SK-N-SH (cell line): ENCODE measurements around the gene CLIP3. TPM values are rescaled to one million over a fixed set of nuclear protein-coding genes. Genes with fewer than 3 reads are reported as not detected.

Experiments used
- CTCF ChIA-PET: fragments of 300-600, 350-600 bp; formaldehyde crosslinking; extraction: SDS; loops from one replicate; lab custom pipeline; 2021; lab: Yijun Ruan, JAX
- POLR2A ChIA-PET: fragments of 350-600 bp; sonication (Branson Sonifier 250); formaldehyde crosslinking; extraction: SDS; loops from one replicate; lab custom pipeline; 2020; ENCODE audit warnings: antibody characterized with exemption, inconsistent platforms; lab: Yijun Ruan, JAX
- DNase-seq: peaks from one replicate; pipeline ENCODE4 v3.0.0; 2012
- H2AFZ ChIP-seq: fragments of 200-600 bp; sonication (generic); 2 replicates; pipeline ENCODE4 v1.8.1; 2016; ENCODE audit warnings: antibody characterized with exemption, mild to moderate bottlenecking, low read depth
- H3F3A ChIP-seq: fragments of 200-600 bp; sonication (generic); replicated peaks from 2 replicates; pipeline ENCODE3; 2016; ENCODE audit warnings: antibody characterized with exemption, mild to moderate bottlenecking; ENCODE audit not compliant: insufficient read depth
- H3K27ac ChIP-seq, 2 experiments: fragments of 200-500 bp in 1 of 2; fragments of 200-600 bp in 1 of 2; sonication (Bioruptor generic) in 1 of 2; sonication (generic), shearing (Covaris generic) in 1 of 2; 2 replicates each; pipeline versions ENCODE4 v1.5.1 to v1.6.1; 2014 to 2016; ENCODE audit warnings: low read depth in 2 of 2, inconsistent platforms in 1 of 2, low read length in 1 of 2, mild to moderate bottlenecking in 1 of 2, mixed read lengths in 1 of 2
- H3K27me3 ChIP-seq: fragments of 200-600 bp; sonication (generic), shearing (Covaris generic); 2 replicates; pipeline ENCODE4 v1.6.1; 2016; ENCODE audit warnings: mixed run types; ENCODE audit not compliant: insufficient read depth
- H3K36me3 ChIP-seq, 2 experiments: fragments of 200-500 bp in 1 of 2; fragments of 200-600 bp in 1 of 2; sonication (Bioruptor generic) in 1 of 2; sonication (generic) in 1 of 2; replicated peaks in 1 of 2; 2 replicates each; pipeline versions ENCODE3 to v1.5.1; 2014 to 2016; ENCODE audit warnings: low read length in 1 of 2, mild to moderate bottlenecking in 1 of 2; ENCODE audit not compliant: insufficient read depth in 2 of 2, control insufficient read depth in 1 of 2
- H3K4me1 ChIP-seq, 2 experiments: fragments of 200-500 bp in 1 of 2; fragments of 200-600 bp in 1 of 2; sonication (Bioruptor generic) in 1 of 2; sonication (generic), shearing (Covaris generic) in 1 of 2; 2 replicates each; pipeline versions ENCODE4 v1.5.1 to v1.6.1; 2014 to 2016; ENCODE audit warnings: low read depth in 1 of 2, low read length in 1 of 2, mixed run types in 1 of 2; ENCODE audit not compliant: insufficient read depth in 2 of 2, control insufficient read depth in 1 of 2
- H3K4me2 ChIP-seq: fragments of 200-600 bp; sonication (generic), shearing (Covaris generic); 2 replicates; pipeline ENCODE4 v1.6.1; 2017; ENCODE audit warnings: mixed run types
- H3K4me3 ChIP-seq, 2 experiments: fragments of 200-500 bp in 1 of 2; fragments of 200-600 bp in 1 of 2; sonication (Bioruptor generic) in 1 of 2; sonication (generic), shearing (Covaris generic) in 1 of 2; 2 replicates each; pipeline versions ENCODE4 v1.5.1 to v1.8.1; 2014 to 2016; ENCODE audit warnings: low read depth in 2 of 2, inconsistent platforms in 1 of 2, low read length in 1 of 2, mild to moderate bottlenecking in 1 of 2, mixed read lengths in 1 of 2, moderate library complexity in 1 of 2
- H3K79me2 ChIP-seq: fragments of 200-600 bp; sonication (generic); 2 replicates; pipeline ENCODE4 v1.8.1; 2017; ENCODE audit warnings: mild to moderate bottlenecking; ENCODE audit not compliant: insufficient read depth
- H3K9ac ChIP-seq: fragments of 200-600 bp; sonication (generic); 2 replicates; pipeline ENCODE4 v1.6.1; 2017; ENCODE audit warnings: mixed run types
- H3K9me2 ChIP-seq: fragments of 200-600 bp; sonication (generic); 2 replicates; pipeline ENCODE4 v1.6.1; 2017; ENCODE audit warnings: mixed run types
- H3K9me3 ChIP-seq: fragments of 200-600 bp; sonication (generic); 2 replicates; pipeline ENCODE4 v1.6.1; 2017; ENCODE audit warnings: mixed run types, mild to moderate bottlenecking, moderate library complexity
- H4K20me1 ChIP-seq: fragments of 200-600 bp; sonication (generic); 2 replicates; pipeline ENCODE4 v1.6.1; 2017; ENCODE audit warnings: mild to moderate bottlenecking, mixed run types; ENCODE audit not compliant: insufficient read depth
- CHD2 ChIP-seq: fragments of 150-350 bp; IDR thresholded peaks from 2 replicates; pipeline ENCODE4 v1.6.1; 2018; ENCODE audit warnings: low read length; ENCODE audit not compliant: partially characterized antibody
- ELF1 ChIP-seq: IDR thresholded peaks from 2 replicates; pipeline ENCODE4 v1.4.0; 2012
- EP300 ChIP-seq, 2 experiments: IDR thresholded peaks; 2 replicates each; pipeline versions ENCODE4 v1.4.0 to v1.6.1; 2012; ENCODE audit warnings: borderline replicate concordance in 1 of 2, low read depth in 1 of 2, low read length in 1 of 2
- FOSL2 ChIP-seq: IDR thresholded peaks from 2 replicates; pipeline ENCODE4 v1.4.0; 2012; ENCODE audit warnings: low read depth, mild to moderate bottlenecking, moderate library complexity, borderline replicate concordance
- MEF2A ChIP-seq: IDR thresholded peaks from 2 replicates; pipeline ENCODE4 v1.4.0; 2012; ENCODE audit warnings: low read depth, borderline replicate concordance
- MXI1 ChIP-seq: IDR thresholded peaks from 2 replicates; pipeline ENCODE4 v1.6.1; 2012; ENCODE audit warnings: mild to moderate bottlenecking, low read depth, low read length, improper control_type of control experiment
- POLR2AphosphoS5 ChIP-seq: IDR thresholded peaks from 2 replicates; pipeline ENCODE4 v1.6.1; 2012; ENCODE audit warnings: low read depth, low read length
- RAD21 ChIP-seq: IDR thresholded peaks from 2 replicates; pipeline ENCODE4 v1.6.1; 2012; ENCODE audit warnings: mild to moderate bottlenecking, low read length
- RXRA ChIP-seq: IDR thresholded peaks from 2 replicates; pipeline ENCODE4 v1.4.0; 2012; ENCODE audit warnings: low read depth, mild to moderate bottlenecking, borderline replicate concordance
- SMC3 ChIP-seq: IDR thresholded peaks from 2 replicates; pipeline ENCODE4 v1.6.1; 2012; ENCODE audit warnings: low read depth, low read length, improper control_type of control experiment
- YY1 ChIP-seq: IDR thresholded peaks from 2 replicates; pipeline ENCODE4 v1.4.0; 2012; ENCODE audit warnings: low read depth, mild to moderate bottlenecking
- WGBS: methylation state at CpG from one replicate; pipeline ENCODE4 v1.1.6; 2017; ENCODE audit warnings: low lambda C conversion rate; 5-methylcytosine and 5-hydroxymethylcytosine counted together
- polyA plus RNA-seq, 3 experiments: library from polyadenylated mRNA; depleted of rRNA; stranded (reverse); fragments of >200 nt; gene quantifications; 2 replicates each; pipeline ENCODE4 v1.2.3, GENCODE V29; 2012
- TF ChIP-seq, protein P1 (sequence below): fragments of 200-600 bp; sonication (generic); IDR thresholded peaks from 2 replicates; pipeline ENCODE4 v1.6.1; 2017; ENCODE audit warnings: antibody characterized with exemption, mild to moderate bottlenecking, moderate library complexity
- TF ChIP-seq, protein P2 (sequence below): fragments of 150-350 bp; IDR thresholded peaks from 2 replicates; pipeline ENCODE4 v1.6.1; 2016; ENCODE audit warnings: mild to moderate bottlenecking, low read depth, low read length

CLIP3 gene
- polyA plus RNA-seq, 1 of the 3 experiments (the other 2 are of a cell fraction) = 13.1 TPM

DNA sequence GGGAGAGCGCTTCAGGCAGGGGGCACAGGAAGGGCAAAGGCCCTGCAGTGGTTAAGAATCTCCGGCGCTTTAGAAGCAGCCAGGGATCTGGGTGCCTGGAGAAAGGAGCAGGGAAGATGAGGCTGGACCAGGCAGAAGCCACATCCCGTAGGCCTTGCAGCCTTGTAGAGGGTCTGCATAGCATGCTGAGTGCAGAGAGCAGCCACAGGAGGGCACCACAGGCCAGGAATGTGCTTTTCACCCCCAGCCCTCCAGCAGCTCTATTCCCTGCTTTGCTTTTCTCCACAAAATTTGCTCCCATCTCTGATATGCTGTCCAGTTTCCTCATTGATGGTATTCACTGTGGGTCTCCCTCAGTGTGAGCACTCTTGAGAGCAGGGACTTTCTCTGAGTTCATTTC is 27.8 kb upstream of the CLIP3 start:
- Histone ChIP-seq H3K4me2 (no peak overlapping the region), H3K9me3 (no peaks in the 10 kb centered on the region), H2AFZ (no peak overlapping the region), H3F3A (no peaks in the 10 kb centered on the region), H3K27me3 (no peaks in the 10 kb centered on the region), H3K27ac (no peak overlapping the region), H3K9ac (no peak overlapping the region), H3K4me3 (no peak overlapping the region; a peak in 1 of 4 replicates), H3K4me1 (peaks cover 0 to 5% of the 10 kb centered on the region in 2 experiments; a peak in 1 of 4 replicates), H3K79me2 (peaks cover 48% of the 10 kb centered on the region), H4K20me1 (peaks cover 17% of the 10 kb centered on the region; the same call in 1 of the 2 replicates), H3K36me3 (peaks cover 2 to 5% of the 10 kb centered on the region in 2 experiments), H3K9me2 (no peaks in the 10 kb centered on the region)
- DNase-seq = peak; percentile 61
- CTCF ChIA-PET = interaction anchor here (0.9 to 1.6 kb wide), 6 partner anchors 24 to 112 kb away, joined by 3 to 10 read pairs (median 4); no protein-coding TSS in a partner anchor
- POLR2A ChIA-PET = no interaction called here
- WGBS = 95% methylated on average over 2 of the region's 4 CpGs
- TF ChIP-seq RAD21 (peak; percentile 79), RXRA (no peak), SMC3 (peak; percentile 75)
- TF ChIP-seq, protein P1, sequence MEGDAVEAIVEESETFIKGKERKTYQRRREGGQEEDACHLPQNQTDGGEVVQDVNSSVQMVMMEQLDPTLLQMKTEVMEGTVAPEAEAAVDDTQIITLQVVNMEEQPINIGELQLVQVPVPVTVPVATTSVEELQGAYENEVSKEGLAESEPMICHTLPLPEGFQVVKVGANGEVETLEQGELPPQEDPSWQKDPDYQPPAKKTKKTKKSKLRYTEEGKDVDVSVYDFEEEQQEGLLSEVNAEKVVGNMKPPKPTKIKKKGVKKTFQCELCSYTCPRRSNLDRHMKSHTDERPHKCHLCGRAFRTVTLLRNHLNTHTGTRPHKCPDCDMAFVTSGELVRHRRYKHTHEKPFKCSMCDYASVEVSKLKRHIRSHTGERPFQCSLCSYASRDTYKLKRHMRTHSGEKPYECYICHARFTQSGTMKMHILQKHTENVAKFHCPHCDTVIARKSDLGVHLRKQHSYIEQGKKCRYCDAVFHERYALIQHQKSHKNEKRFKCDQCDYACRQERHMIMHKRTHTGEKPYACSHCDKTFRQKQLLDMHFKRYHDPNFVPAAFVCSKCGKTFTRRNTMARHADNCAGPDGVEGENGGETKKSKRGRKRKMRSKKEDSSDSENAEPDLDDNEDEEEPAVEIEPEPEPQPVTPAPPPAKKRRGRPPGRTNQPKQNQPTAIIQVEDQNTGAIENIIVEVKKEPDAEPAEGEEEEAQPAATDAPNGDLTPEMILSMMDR = peak; percentile 68

DNA sequence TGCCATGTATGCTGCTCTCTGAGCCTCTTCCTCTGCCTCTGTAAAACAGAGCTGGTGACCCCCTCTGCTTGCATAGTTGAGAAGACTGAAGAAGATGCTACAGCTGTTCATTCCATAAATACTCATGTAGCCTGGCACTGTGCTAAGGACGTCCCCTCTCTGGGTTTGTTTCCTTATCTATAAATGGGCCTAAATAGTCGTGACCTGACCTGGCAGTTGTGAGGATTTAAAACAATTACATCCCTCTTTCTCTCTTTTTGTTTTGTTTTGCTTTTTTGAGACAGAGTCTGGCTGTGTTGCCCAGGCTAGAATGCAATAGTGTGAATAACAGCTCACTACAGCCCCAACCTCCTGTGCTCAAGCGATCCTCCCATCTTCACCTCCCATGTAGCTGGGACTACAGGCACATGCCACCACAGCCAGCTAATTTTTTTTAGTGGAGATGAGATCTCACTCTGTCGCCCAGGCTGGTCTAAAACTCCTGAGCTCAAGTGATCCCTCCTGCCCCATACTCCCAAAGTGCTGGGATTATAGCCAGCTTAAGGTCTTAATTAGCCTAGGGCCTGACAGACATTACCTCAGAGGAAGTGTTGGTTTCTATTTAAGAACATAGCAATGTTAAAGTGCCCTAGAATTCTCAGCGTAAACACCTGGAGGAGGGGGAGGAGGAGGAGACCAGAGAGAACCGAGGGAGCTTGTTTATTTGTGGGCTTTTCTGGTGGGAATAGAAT is 26.7 kb upstream of the CLIP3 start:
- no peak overlapping the region for H3K27ac ChIP-seq
- peaks cover 17% of the 10 kb centered on the region; the same call in 1 of the 2 replicates for H4K20me1 ChIP-seq
- no peak for DNase-seq
- no peak overlapping the region for H3K4me2 ChIP-seq
- H3K9me2 ChIP-seq = no peaks in the 10 kb centered on the region
- H2AFZ ChIP-seq = no peak overlapping the region
- ChIA-PET POLR2A (no interaction called here), CTCF (interaction anchor here (1.1 to 1.3 kb wide), 3 partner anchors 16 to 113 kb away, joined by 3 to 4 read pairs (median 3); no protein-coding TSS in a partner anchor)
- peaks cover 50% of the 10 kb centered on the region for H3K79me2 ChIP-seq
- no peaks in the 10 kb centered on the region for H3K9me3 ChIP-seq
- H3K4me3 ChIP-seq = no peak overlapping the region
- no peak overlapping the region for H3K9ac ChIP-seq
- H3K36me3 ChIP-seq = peaks cover 0 to 5% of the 10 kb centered on the region in 2 experiments
- no peaks in the 10 kb centered on the region for H3K27me3 ChIP-seq
- H3F3A ChIP-seq = no peaks in the 10 kb centered on the region
- H3K4me1 ChIP-seq = peaks cover 0 to 5% of the 10 kb centered on the region in 2 experiments; a peak in 1 of 4 replicates
- TF ChIP-seq MXI1 = no peak
- TF ChIP-seq FOSL2 = no peak
- TF ChIP-seq CHD2 = no peak
- TF ChIP-seq POLR2AphosphoS5 = no peak
- TF ChIP-seq YY1 = no peak
- TF ChIP-seq, protein P2, sequence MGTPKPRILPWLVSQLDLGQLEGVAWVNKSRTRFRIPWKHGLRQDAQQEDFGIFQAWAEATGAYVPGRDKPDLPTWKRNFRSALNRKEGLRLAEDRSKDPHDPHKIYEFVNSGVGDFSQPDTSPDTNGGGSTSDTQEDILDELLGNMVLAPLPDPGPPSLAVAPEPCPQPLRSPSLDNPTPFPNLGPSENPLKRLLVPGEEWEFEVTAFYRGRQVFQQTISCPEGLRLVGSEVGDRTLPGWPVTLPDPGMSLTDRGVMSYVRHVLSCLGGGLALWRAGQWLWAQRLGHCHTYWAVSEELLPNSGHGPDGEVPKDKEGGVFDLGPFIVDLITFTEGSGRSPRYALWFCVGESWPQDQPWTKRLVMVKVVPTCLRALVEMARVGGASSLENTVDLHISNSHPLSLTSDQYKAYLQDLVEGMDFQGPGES = no peak
- no peak for TF ChIP-seq MEF2A
- TF ChIP-seq EP300 (IDR thresholded peaks at IDR 0.05; ENCODE audit: borderline replicate concordance in 1 of 2, low read depth in 1 of 2, low read length in 1 of 2) = no peak
- no peak for TF ChIP-seq ELF1
- 90% methylated on average over 6 of the region's 6 CpGs for WGBS
